22Rv1 (cell line): ENCODE results near the gene SKI.

Experiments used
- ZFX ChIP-seq: fragments of 450-650 bp; IDR thresholded peaks from 2 replicates; pipeline ENCODE4 v1.6.1; 2017; ENCODE audit warnings: antibody characterized with exemption, borderline replicate concordance
- TF ChIP-seq, protein P1 (sequence below): fragments of 450-650 bp; IDR thresholded peaks from 2 replicates; pipeline ENCODE4 v1.5.1; 2017; ENCODE audit warnings: mild to moderate bottlenecking

DNA sequence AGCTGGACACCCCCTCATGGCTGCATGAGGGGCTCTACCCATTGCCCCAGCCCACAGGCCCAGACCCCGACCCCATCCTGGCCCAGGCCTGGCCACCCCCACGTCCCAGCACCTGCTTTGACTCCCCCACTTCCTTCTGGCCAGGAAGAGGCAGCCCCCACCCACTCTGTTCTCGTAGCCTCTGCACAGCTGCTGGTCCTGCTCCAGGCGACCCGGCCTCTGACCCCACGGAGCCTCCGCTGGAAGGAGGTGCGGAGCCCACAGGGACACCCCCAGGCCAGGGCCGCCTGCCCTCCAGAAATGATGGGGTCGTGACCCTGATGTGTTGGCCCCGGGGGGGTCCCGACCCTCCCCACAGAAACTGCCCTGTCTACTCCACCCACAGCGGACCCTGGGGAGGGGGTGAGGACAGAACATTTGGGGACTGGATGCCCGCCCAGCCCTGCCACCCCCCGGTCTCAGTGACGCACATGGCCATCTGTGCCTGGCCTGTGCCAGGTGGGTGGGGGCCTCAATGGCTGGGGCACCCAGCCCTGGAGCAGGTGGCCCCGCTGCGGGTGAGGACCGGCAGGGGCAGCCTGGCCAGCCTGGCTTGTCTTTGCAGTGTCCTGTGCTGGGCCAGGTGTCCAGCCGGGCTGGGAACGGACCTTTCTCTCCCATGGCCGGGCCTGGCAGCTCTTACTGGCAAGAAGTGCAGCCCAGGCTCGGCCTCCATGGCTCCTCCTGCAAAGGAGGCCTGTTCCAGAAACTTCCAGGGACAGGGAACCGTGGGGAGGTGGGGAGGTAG, 84.6 kb downstream of the SKI start:
- TF ChIP-seq, protein P1, sequence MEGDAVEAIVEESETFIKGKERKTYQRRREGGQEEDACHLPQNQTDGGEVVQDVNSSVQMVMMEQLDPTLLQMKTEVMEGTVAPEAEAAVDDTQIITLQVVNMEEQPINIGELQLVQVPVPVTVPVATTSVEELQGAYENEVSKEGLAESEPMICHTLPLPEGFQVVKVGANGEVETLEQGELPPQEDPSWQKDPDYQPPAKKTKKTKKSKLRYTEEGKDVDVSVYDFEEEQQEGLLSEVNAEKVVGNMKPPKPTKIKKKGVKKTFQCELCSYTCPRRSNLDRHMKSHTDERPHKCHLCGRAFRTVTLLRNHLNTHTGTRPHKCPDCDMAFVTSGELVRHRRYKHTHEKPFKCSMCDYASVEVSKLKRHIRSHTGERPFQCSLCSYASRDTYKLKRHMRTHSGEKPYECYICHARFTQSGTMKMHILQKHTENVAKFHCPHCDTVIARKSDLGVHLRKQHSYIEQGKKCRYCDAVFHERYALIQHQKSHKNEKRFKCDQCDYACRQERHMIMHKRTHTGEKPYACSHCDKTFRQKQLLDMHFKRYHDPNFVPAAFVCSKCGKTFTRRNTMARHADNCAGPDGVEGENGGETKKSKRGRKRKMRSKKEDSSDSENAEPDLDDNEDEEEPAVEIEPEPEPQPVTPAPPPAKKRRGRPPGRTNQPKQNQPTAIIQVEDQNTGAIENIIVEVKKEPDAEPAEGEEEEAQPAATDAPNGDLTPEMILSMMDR, result no peak
- TF ChIP-seq ZFX, result no peak
